HG03342 (cell line): Measurements from ENCODE around the gene PSMG4.

Source experiments
- ATAC-seq: cut with Tn5 transposase; IDR thresholded peaks from one replicate; pipeline ENCODE4 v1.9.1; 2021; ENCODE audit warnings: mild to moderate bottlenecking, moderate library complexity; ENCODE audit not compliant: unreplicated experiment

Gene PSMG4

DNA sequence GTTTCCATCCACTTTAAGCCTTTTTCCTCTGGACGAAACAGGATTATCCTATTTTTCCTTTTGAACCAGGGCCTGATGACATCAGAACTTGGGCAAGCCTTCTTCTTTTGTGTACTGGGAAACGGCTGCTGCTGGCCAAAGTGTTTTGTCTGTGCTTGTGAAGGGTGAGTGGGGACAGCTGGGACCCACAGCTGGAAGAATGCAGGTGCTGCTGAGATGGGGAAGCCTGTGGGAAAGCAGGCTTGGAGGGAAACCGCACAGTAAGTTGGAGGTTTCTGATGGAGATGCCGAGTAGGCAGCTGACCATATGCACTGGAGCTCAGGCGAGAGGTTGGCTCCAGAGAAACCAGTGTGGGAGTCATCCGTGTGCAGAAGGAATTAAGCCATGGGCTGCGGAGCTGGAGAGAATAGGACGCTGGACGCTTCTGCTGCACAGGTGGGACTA lies 8.5 kb upstream of the PSMG4 start:
- no peak for ATAC-seq

DNA sequence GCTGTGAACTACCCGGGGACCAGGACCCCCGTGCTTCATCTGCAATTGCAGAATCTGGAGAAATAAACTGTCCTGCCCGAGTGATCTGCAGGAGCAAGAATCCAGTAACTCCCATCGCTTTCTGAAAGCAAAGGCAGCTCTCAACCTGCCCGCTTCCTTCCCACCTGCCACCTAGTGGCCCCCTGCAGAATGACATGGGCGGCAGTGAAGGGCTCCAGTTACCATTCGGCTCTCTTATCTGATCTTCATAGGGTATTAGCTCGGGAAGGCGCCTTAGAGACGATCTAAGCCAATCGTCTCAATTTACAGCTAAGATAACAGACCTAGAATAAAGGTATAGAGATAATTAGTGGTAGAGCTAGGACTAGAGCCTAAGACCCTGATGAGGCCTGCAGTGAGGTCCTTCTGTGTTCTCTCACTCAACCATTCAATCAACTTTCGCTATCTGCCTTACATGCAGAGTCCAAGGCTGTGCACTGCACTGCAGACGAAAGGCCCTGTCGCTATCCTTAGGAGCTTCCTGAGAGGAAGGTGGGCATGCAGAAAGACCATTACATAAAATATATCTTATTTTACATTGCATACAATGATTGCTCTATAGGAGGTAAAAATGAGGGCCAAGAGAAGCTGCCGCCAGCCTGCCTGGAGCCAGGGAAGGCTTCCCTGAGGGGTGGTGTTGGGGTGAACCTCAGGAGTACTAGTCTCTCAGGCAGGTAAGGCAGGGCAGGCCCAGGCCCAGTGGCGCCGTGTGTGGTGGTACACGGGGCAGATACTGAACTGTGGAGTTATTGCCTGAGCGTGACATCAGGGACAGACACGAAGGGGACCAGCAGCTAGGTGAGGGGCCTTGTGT lies 7.1 kb upstream of the PSMG4 start:
- ATAC-seq = peak; percentile 72

GRCh38 chr6:3252369-3252768 lies 6.4 kb upstream of the PSMG4 start:
- no peak for ATAC-seq

DNA sequence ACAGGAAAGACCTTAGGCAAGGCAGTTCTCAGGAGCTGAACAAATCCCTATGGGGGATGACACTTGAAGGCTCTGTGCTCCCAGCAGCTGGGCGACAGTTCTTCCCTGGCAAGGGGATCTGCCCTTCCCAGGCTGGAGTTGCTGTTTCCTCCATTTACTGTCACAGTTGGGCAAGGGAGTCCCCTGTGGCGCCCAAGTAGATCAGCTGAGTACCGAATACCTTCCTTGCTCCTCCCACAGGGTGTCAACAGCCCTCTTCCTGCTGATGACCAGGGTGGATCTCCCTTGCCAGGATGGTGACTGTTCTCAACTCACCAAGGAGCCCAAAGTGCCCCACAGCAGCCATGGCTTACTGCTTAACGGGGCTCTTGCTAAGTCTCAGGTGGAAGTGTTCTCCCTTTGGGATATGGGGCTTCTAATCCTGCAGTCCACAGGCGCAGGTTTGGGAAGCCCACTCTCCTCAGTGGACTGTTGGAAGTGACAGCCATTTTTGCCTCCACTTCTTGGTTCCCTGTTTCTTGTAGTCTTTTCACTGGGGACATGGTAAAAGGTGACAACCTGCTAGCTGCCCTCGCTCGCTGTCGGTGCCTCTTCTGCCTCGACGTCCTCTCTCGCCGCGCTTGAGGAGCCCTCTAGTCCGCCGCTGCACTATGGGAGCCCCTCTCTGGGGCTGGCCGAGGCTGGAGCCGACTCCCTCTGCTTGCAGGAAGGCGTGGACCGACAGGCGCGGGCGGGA lies 5.7 kb upstream of the PSMG4 start:
- no peak for ATAC-seq

DNA sequence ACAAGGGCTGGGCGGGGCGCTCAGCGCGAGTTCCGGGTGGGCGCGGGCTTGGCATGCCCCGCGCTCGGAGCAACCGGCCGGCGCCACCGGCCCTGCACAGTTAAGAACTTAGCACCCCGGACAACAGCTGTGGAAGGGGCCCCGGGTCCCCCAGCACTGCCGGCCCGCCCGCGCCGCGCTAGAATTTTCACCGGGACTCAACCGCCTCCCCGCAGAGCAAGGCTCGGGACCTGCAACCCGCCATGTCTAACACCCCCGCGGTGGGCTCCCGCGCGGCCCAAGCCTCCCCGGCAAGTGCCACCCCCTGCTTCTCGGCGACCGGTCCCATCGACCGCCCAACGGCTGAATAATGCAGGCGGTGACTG lies 5.2 kb upstream of the PSMG4 start:
- ATAC-seq = no peak

GRCh38 chr6:3258201-3258600 lies 546 bp upstream of the PSMG4 start:
- no peak for ATAC-seq

DNA sequence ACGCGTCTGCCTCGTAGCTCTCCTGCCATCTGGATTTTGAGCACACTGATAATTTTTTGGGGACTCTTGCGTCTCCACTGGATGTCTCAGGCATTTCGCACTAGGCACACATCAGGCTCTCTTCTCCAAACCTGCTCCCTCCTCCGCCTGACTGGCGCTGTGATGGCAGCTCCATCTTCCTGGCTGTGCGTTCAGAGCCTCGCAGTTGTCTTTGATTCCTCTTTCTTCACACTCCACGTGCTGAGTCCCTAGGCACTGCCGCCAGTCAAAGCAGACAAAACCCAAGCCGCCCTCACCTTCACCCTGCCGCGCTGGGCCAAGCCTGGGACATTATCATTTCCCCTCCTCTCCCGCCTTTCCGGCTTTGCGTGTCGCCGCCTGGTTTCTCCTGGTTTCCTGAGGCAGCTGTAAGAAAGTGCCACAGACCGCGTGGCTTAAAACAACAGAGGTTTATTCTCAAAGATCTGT lies 778 bp downstream of the PSMG4 start:
- ATAC-seq = peak; percentile 41

DNA sequence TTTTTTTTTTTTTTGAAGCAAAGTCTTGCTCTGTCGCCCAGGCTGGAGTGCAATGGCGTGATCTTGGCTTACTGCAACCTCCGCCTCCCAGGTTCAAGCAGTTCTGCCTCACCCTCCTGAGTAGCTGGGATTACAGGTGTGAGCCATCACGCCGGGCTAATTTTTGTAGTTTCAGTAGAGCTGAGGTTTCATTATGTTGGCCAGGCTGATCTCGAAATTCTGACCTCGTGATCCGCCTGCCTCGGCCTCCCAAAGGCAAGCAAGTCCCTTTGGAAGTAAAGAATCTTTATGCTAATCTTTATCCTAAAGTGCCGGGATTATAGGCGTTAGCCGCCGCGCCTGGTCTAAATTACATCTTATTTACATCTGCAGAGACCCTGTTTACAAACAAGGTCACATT lies 1.5 kb downstream of the PSMG4 start:
- no peak for ATAC-seq

DNA sequence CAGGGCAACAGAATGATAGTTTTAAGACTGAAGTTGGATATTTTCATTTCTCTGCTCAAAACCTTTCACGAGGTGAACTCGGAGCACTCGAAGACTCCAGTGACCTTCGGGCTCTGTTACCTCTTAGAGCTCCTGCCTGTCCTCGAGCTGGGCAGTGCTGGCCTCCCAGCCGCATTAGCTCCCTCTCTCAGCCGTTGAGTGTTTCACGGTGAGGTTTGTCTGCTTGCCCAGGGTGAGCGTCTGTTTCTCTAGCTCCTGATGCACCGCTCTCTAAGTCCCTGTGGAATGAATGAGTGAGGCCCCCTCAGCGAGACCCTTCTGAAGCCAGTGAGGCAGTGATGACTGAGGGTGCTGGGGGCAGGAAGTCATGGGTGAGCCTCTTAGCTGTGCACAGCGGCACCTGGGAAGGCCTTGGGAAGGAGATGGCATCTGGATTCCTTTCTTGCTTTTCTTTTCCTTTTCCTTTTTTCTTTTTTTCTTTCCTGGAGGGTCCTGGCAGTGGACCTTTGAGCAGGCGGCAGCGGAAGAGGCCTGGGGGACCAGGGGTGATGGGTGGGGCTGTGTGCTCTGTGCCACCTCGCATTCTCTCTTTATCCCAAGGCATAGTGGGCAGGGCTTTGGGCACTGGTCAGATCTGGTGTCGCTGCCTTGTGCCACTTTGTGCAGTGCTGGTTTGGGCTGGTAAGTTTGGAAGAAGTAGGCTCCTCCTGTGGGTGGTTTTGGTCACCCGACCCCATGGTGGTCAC lies 2.2 kb downstream of the PSMG4 start:
- no peak for ATAC-seq

- ATAC-seq = no peak
Measured at GRCh38 chr6:3261518-3261820, 2.7 kb downstream of the PSMG4 start.

GRCh38 chr6:3261921-3262320 lies 3.2 kb downstream of the PSMG4 start:
- ATAC-seq = no peak

GRCh38 chr6:3263096-3263495 lies 4.3 kb downstream of the PSMG4 start:
- no peak for ATAC-seq

DNA sequence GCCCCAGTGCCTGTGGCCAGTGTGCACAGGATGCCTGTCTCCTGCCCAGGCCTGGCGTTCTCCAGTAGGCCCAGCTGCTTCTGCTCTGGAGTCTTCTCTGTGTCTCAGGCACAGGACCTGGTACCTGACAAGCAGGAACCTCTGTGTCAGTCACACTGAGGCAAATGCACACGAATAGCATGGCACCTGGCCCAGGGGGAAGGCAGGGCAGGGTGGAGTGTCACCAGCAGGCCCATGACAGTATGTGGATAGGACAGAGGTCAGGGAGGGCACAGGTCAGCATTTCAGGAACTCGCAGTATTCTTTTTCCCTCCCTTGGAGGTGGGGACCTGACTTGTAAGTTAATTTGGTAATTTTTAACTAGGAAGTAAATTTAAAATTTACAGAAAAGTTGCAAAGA lies 5.6 kb downstream of the PSMG4 start:
- ATAC-seq = no peak

- ATAC-seq = no peak
Measured at GRCh38 chr6:3265671-3266070, 6.9 kb downstream of the PSMG4 start.

- ATAC-seq = no peak
Measured at GRCh38 chr6:3266170-3266569, 7.4 kb downstream of the PSMG4 start.

DNA sequence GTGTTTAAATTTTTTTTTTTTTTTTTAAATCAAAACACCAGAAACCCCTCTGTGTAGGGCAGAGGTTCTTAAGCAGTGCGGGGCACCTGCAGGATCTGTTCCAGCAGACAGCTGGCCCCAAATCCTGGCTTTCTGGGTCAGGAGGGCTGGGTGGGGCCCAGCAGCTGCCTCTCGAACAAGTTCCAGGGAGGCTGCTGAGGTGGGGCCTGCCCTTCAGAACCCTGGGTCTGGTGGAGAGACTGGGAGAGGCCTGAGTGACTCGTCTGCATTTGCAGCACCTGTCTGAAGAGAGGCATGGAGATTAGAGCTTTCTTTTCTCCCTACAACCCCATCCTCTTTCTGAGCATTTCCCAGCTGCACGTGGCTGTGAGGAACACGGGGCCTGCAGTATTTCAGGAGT lies 8.4 kb downstream of the PSMG4 start:
- ATAC-seq = no peak

GRCh38 chr6:3268680-3269079 lies 9.9 kb downstream of the PSMG4 start:
- no peak for ATAC-seq

- ATAC-seq = no peak
Measured at GRCh38 chr6:3269281-3269975, 10.7 kb downstream of the PSMG4 start.

DNA sequence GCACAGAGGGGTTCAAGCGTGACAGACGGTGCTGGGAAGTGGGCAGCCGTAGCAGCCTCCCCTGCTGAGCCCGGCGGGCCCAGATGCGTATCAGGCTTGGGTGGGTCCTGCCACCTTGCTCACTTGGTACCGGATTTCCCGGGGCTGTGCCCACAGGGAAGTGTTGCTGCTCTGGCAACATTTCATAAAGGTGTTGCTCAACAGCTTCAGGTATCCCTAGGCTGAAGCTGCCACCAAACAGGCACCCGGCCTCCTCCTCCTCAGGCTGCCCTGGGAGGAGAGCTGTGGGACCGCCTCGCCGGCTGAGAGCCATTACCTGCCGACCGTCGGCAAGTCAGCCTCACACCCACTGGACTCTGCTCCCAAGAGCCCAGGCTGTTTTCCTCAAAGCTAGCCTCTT lies 11.5 kb downstream of the PSMG4 start:
- ATAC-seq = no peak

DNA sequence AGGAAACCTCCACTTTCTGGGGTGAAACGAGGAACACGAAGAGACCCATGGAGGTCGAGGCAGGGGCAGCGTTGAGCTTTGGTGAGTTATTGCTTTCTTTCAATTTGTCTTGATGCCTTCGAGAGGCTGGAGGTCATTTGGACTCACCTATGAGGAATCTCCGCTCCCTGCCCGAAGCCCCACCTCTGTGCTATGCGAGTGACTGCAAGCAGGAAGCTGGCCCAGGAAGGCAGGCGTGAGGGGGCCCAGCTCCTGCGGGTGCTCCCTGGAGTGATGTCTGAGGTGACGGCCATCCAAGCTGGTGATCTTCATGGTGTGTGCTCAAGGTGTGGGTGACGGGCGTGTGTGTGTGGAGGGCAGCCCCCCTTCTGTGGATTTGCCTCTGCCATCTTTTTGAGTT lies 13.0 kb downstream of the PSMG4 start:
- no peak for ATAC-seq

- no peak for ATAC-seq
Measured at GRCh38 chr6:3272911-3273547, 14.3 kb downstream of the PSMG4 start.
